Esophagus squamous epithelium (tissue), 5 donors: ENCODE data around the gene SMAD3. TPM values are rescaled to one million over a fixed set of nuclear protein-coding genes. Genes with fewer than 3 reads are reported as not detected.

Experiments
- DNase-seq: peaks from one replicate; lab custom pipeline; 2025; lab: John Stamatoyannopoulos, UW
- H3K27ac ChIP-seq, 4 donors: fragments of 200-600 bp; sonication (generic); one replicate each; pipeline ENCODE4 v1.5.1; 2016 to 2019; ENCODE audit warnings: mild to moderate bottlenecking in 1 of 4
- H3K27me3 ChIP-seq, 4 donors: fragments of 200-600 bp; sonication (generic); 1 replicate in 3 of 4; 2 replicates in 1 of 4; pipeline versions ENCODE4 v1.5.1 to v1.6.0; 2017 to 2021; ENCODE audit warnings: antibody characterized with exemption in 1 of 4
- H3K36me3 ChIP-seq, 3 donors: fragments of 200-600 bp; sonication (generic); one replicate each; pipeline ENCODE4 v1.5.1; 2016 to 2019
- H3K4me1 ChIP-seq, 3 donors: fragments of 200-600 bp; sonication (generic); one replicate each; pipeline ENCODE4 v1.5.1; 2017 to 2019
- H3K4me3 ChIP-seq, 4 donors: fragments of 200-600 bp; sonication (generic); 1 replicate in 3 of 4; 2 replicates in 1 of 4; pipeline ENCODE4 v1.5.1; 2016 to 2019; ENCODE audit warnings: mild to moderate bottlenecking in 2 of 4, moderate library complexity in 1 of 4
- H3K9me3 ChIP-seq, 3 donors: fragments of 200-600 bp; sonication (generic); one replicate each; pipeline ENCODE4 v1.5.1; 2016 to 2019
- CTCF ChIP-seq, 6 experiments: fragments of 450-650 bp in 4 of 6; fragments of 200-600 bp in 2 of 6; sonication (generic) in 2 of 6; IDR thresholded peaks; one replicate each; pipeline ENCODE4 v1.5.1; 2016 to 2019; ENCODE audit warnings: antibody characterized with exemption in 6 of 6, mild to moderate bottlenecking in 4 of 6, moderate library complexity in 4 of 6
- POLR2A ChIP-seq, 4 donors: fragments of 450-650 bp; IDR thresholded peaks; one replicate each; pipeline ENCODE4 v1.6.1; 2017; ENCODE audit warnings: antibody characterized with exemption in 4 of 4, mild to moderate bottlenecking in 4 of 4, moderate library complexity in 3 of 4
- WGBS, 2 donors: methylation state at CpG; one replicate each; pipeline ENCODE4 v1.1.5; 2018; 5-methylcytosine and 5-hydroxymethylcytosine counted together
- intact Hi-C: fragments of 100-400 bp; cut with DNase I; formaldehyde crosslinking; loops from one replicate; pipeline ENCODE4 v1.15.0; 2022
- total RNA-seq, 4 donors: library from RNA; depleted of rRNA; stranded (reverse); fragments of >200 nt; gene quantifications; one replicate each; pipeline ENCODE4 v1.1.0, GENCODE V29; 2016
- donor health status: DM: yes; HTN: yes; CAD: no.

The SMAD3 gene
- total RNA-seq, 4 donors from 2014 or later, result 70.8 to 134 (median 105) TPM

- no peak for DNase-seq
- intact Hi-C loops, result no loop called here
- Histone ChIP-seq H3K4me3 (no peak overlapping the region), H3K36me3 (no peaks in the 10 kb centered on the region), H3K27me3 (no peaks in the 10 kb centered on the region), H3K27ac (peak overlapping the region; percentile 79 to 92 (median 88)), H3K9me3 (no peaks in the 10 kb centered on the region), H3K4me1 (peaks cover 46 to 97% (median 71%) of the 10 kb centered on the region in 3 donors)
- WGBS, 2 donors, result 23 to 40% methylated on average over 3 of the region's 3 CpGs
- TF ChIP-seq POLR2A (IDR thresholded peaks at IDR 0.05) (no peak), CTCF (IDR thresholded peaks at IDR 0.05) (no peak)
Observed at GRCh38 chr15:67133738-67134066, 68.3 kb downstream of the SMAD3 start.

GRCh38 chr15:67134067-67134838 is 68.9 kb downstream of the SMAD3 start:
- Histone ChIP-seq H3K27ac (peak overlapping the region; percentile 79 to 92 (median 88)), H3K4me1 (peaks cover 49 to 97% (median 76%) of the 10 kb centered on the region in 3 donors), H3K27me3 (no peaks in the 10 kb centered on the region), H3K36me3 (no peaks in the 10 kb centered on the region), H3K4me3 (peak overlapping the region in 1 of 4 donors; percentile 36), H3K9me3 (no peaks in the 10 kb centered on the region)
- DNase-seq, result no peak
- intact Hi-C loops, result no loop called here
- peak in 1 of 4 donors; percentile 50 for TF ChIP-seq POLR2A (IDR thresholded peaks at IDR 0.05)
- TF ChIP-seq CTCF (IDR thresholded peaks at IDR 0.05), result no peak
- WGBS, 2 donors, result 19 to 20% methylated on average over 7 to 13 of the region's 13 CpGs

GRCh38 chr15:67134871-67135492 is 69.6 kb downstream of the SMAD3 start:
- Histone ChIP-seq H3K36me3 (no peaks in the 10 kb centered on the region), H3K4me3 (peak overlapping the region in 1 of 4 donors; percentile 36), H3K27me3 (no peaks in the 10 kb centered on the region), H3K27ac (peak overlapping the region; percentile 79 to 92 (median 88)), H3K9me3 (no peaks in the 10 kb centered on the region), H3K4me1 (peaks cover 49 to 100% (median 81%) of the 10 kb centered on the region in 3 donors)
- no peak for DNase-seq
- WGBS, 2 donors, result 8 to 22% methylated on average over 2 to 4 of the region's 4 CpGs
- intact Hi-C loops, result no loop called here
- TF ChIP-seq POLR2A (IDR thresholded peaks at IDR 0.05) (no peak), CTCF (IDR thresholded peaks at IDR 0.05) (no peak)

- H3K27me3 ChIP-seq, result no peaks in the 10 kb centered on the region
- H3K4me1 ChIP-seq, result peaks cover 47 to 100% (median 77%) of the 10 kb centered on the region in 3 donors
- H3K4me3 ChIP-seq, result no peak overlapping the region
- H3K9me3 ChIP-seq, result no peaks in the 10 kb centered on the region
- intact Hi-C loops, result no loop called here
- H3K27ac ChIP-seq, result peak overlapping the region; percentile 79 to 92 (median 88)
- WGBS, 2 donors, result 14 to 23% methylated on average over 4 of the region's 4 CpGs
- DNase-seq, result no peak
- TF ChIP-seq CTCF (IDR thresholded peaks at IDR 0.05) (peak in 2 of 6 experiments; percentile 9 to 24), POLR2A (IDR thresholded peaks at IDR 0.05) (no peak)
- H3K36me3 ChIP-seq, result no peaks in the 10 kb centered on the region
Observed at GRCh38 chr15:67135494-67135893, 70.1 kb downstream of the SMAD3 start.

GRCh38 chr15:67136802-67137201 is 71.4 kb downstream of the SMAD3 start:
- WGBS, 2 donors, result 71 to 93% methylated on average over 2 to 3 of the region's 3 CpGs
- Histone ChIP-seq H3K27me3 (no peaks in the 10 kb centered on the region), H3K4me1 (peaks cover 43 to 100% (median 75%) of the 10 kb centered on the region in 3 donors), H3K4me3 (no peak overlapping the region), H3K27ac (peak overlapping the region in 3 of 4 donors; percentile 14 to 90 (median 87)), H3K9me3 (no peaks in the 10 kb centered on the region), H3K36me3 (no peaks in the 10 kb centered on the region)
- TF ChIP-seq CTCF (IDR thresholded peaks at IDR 0.05) (no peak), POLR2A (IDR thresholded peaks at IDR 0.05) (no peak)
- no peak for DNase-seq
- intact Hi-C loops, result no loop called here
